A673 (cell line): ENCODE results near the gene PFN3.

Experiments
- EZH2 ChIP-seq: fragments of 200-600 bp; sonication (generic); IDR thresholded peaks from 2 replicates; pipeline ENCODE4 v1.6.1; 2017; ENCODE audit warnings: borderline replicate concordance, low read depth, mild to moderate bottlenecking, mixed read lengths, antibody characterized with exemption, low read length; ENCODE audit not compliant: poor library complexity, severe bottlenecking
- TF ChIP-seq, protein P1 (sequence below): fragments of 300-800, 200-600 bp; sonication (generic); conservative IDR thresholded peaks from 2 replicates; pipeline ENCODE4 v1.5.1; 2017; ENCODE audit warnings: low read depth, mild to moderate bottlenecking, antibody characterized with exemption, low read length, moderate library complexity, mixed read lengths

DNA sequence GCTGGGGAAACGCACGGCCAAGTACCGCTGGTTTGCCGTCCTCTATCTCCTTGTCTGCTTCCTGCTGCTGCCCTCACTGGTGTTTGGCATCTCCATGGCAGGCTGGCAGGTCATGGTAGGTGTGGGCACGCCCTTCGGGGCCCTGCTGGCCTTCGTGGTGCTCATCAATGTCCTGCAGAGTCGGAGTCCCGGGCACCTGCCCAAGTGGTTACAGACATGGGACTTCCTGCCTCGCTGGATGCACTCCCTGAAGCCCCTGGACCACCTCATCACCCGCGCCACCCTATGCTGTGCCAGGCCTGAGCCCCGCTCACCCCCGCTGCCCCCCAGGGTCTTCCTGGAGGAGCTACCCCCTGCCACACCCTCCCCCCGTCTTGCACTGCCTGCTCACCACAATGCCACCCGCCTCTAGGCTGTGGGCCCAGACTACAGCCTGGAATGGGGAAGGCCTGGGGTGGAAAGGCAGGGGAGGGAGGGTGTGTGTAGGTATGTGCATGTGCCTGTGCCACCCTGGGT, 2.5 kb downstream of the PFN3 start:
- no peak for TF ChIP-seq EZH2
- TF ChIP-seq, protein P1, sequence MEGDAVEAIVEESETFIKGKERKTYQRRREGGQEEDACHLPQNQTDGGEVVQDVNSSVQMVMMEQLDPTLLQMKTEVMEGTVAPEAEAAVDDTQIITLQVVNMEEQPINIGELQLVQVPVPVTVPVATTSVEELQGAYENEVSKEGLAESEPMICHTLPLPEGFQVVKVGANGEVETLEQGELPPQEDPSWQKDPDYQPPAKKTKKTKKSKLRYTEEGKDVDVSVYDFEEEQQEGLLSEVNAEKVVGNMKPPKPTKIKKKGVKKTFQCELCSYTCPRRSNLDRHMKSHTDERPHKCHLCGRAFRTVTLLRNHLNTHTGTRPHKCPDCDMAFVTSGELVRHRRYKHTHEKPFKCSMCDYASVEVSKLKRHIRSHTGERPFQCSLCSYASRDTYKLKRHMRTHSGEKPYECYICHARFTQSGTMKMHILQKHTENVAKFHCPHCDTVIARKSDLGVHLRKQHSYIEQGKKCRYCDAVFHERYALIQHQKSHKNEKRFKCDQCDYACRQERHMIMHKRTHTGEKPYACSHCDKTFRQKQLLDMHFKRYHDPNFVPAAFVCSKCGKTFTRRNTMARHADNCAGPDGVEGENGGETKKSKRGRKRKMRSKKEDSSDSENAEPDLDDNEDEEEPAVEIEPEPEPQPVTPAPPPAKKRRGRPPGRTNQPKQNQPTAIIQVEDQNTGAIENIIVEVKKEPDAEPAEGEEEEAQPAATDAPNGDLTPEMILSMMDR, result no peak
